ENCODE results near the gene CHCHD3. TPM values are rescaled to one million over a fixed set of nuclear protein-coding genes. Genes with fewer than 3 reads are reported as not detected.

CHCHD3 gene
- total and polyA plus RNA-seq, 2 donors from 2014 or later: 53.9 to 77.3 TPM

- DNase-seq (no peak), FAIRE-seq (no peak)
- Histone ChIP-seq H3K27me3 (ENCODE audit: control insufficient read depth, insufficient read depth, low read length) (no peaks in the 10 kb centered on the region), H3K4me3 (ENCODE audit: low read length in 3 of 3) (no peak overlapping the region), H3K27ac (ENCODE audit: low read depth in 2 of 2, low read length in 2 of 2) (no peak overlapping the region), H3K4me1 (ENCODE audit: control insufficient read depth in 2 of 3, insufficient read depth in 2 of 3, low read depth in 1 of 3, low read length in 3 of 3) (no peaks in the 10 kb centered on the region), H3K36me3 (ENCODE audit: control insufficient read depth in 2 of 3, insufficient read depth in 3 of 3, low read length in 3 of 3) (no peaks in the 10 kb centered on the region), H3K9ac (ENCODE audit: low read length in 3 of 3) (no peak overlapping the region), H3K9me3 (ENCODE audit: control insufficient read depth in 2 of 3, insufficient read depth in 1 of 3, low read length in 3 of 3) (no peaks in the 10 kb centered on the region)
- TF ChIP-seq CTCF (IDR thresholded peaks at IDR 0.05; ENCODE audit: borderline replicate concordance, extremely low read depth, insufficient read depth): no peak
- intact Hi-C loops (cut with DNase I): no loop called here
These were observed 20.6 kb upstream of the CHCHD3 start for GRCh38 chr7:133102276-133103060.

GRCh38 chr7:133099633-133100286, 17.9 kb upstream of the CHCHD3 start:
- Histone ChIP-seq H3K4me3 (ENCODE audit: low read length in 3 of 3) (no peak overlapping the region), H3K36me3 (ENCODE audit: control insufficient read depth in 2 of 3, insufficient read depth in 3 of 3, low read length in 3 of 3) (no peaks in the 10 kb centered on the region), H3K4me1 (ENCODE audit: control insufficient read depth in 2 of 3, insufficient read depth in 2 of 3, low read depth in 1 of 3, low read length in 3 of 3) (no peaks in the 10 kb centered on the region), H3K27me3 (ENCODE audit: control insufficient read depth, insufficient read depth, low read length) (no peaks in the 10 kb centered on the region), H3K27ac (ENCODE audit: low read depth in 2 of 2, low read length in 2 of 2) (no peak overlapping the region), H3K9ac (ENCODE audit: low read length in 3 of 3) (no peak overlapping the region), H3K9me3 (ENCODE audit: control insufficient read depth in 2 of 3, insufficient read depth in 1 of 3, low read length in 3 of 3) (no peaks in the 10 kb centered on the region)
- DNase-seq (no peak), FAIRE-seq (no peak)
- intact Hi-C loops (cut with DNase I): no loop called here
- no peak for TF ChIP-seq CTCF (IDR thresholded peaks at IDR 0.05; ENCODE audit: borderline replicate concordance, extremely low read depth, insufficient read depth)

GRCh38 chr7:133095119-133095671, 13.3 kb upstream of the CHCHD3 start:
- no peak for TF ChIP-seq CTCF (IDR thresholded peaks at IDR 0.05; ENCODE audit: borderline replicate concordance, extremely low read depth, insufficient read depth)
- intact Hi-C loops (cut with DNase I): no loop called here
- Histone ChIP-seq H3K27ac (ENCODE audit: low read depth in 2 of 2, low read length in 2 of 2) (no peak overlapping the region), H3K9ac (ENCODE audit: low read length in 3 of 3) (no peak overlapping the region), H3K27me3 (ENCODE audit: control insufficient read depth, insufficient read depth, low read length) (no peaks in the 10 kb centered on the region), H3K36me3 (ENCODE audit: control insufficient read depth in 2 of 3, insufficient read depth in 3 of 3, low read length in 3 of 3) (no peaks in the 10 kb centered on the region), H3K4me1 (ENCODE audit: control insufficient read depth in 2 of 3, insufficient read depth in 2 of 3, low read depth in 1 of 3, low read length in 3 of 3) (no peaks in the 10 kb centered on the region), H3K9me3 (ENCODE audit: control insufficient read depth in 2 of 3, insufficient read depth in 1 of 3, low read length in 3 of 3) (no peaks in the 10 kb centered on the region), H3K4me3 (ENCODE audit: low read length in 3 of 3) (no peak overlapping the region)
- FAIRE-seq (no peak), DNase-seq (no peak)

Measured in kidney (tissue), 14 donors.